Measurements from ENCODE around the gene LNX1. TPM values are rescaled to one million over a fixed set of nuclear protein-coding genes. Genes with fewer than 3 reads are reported as not detected.
A peak's percentile ranks its signal among the peaks of the same experiment; 100 is the strongest.

The LNX1 gene
- total and polyA plus RNA-seq, 9 of the 15 experiments (the other 6 are each of a cell fraction or from before 2014, with no cell fraction given), result 0.40 to 3.6 (median 2.2) TPM

- TF ChIP-seq HDAC6 (IDR thresholded peaks at IDR 0.05; ENCODE audit: low read depth, low read length), result no peak
- TF ChIP-seq TRIM28 (IDR thresholded peaks at IDR 0.05), result no peak
- TF ChIP-seq TFE3 (CRISPR knock-in tag; IDR thresholded peaks at IDR 0.05), result no peak
- no peak for TF ChIP-seq STAG1 (CRISPR knock-in tag; IDR thresholded peaks at IDR 0.05; ENCODE audit: borderline replicate concordance)
- TF ChIP-seq CBX8 (IDR thresholded peaks at IDR 0.05; ENCODE audit: borderline replicate concordance, extremely low read depth, low read depth, low read length, poor library complexity, severe bottlenecking), result no peak
- TF ChIP-seq DACH1 (IDR thresholded peaks at IDR 0.05; ENCODE audit: partially characterized antibody), result no peak
- TF ChIP-seq ETV6 (IDR thresholded peaks at IDR 0.05; ENCODE audit: borderline replicate concordance in 1 of 2, low read depth in 2 of 2, low read length in 1 of 2), result no peak
- TF ChIP-seq ETV6 (CRISPR knock-in tag; IDR thresholded peaks at IDR 0.05; ENCODE audit: borderline replicate concordance), result no peak
- no peak for TF ChIP-seq ZNF507 (tag; conservative IDR thresholded peaks at IDR 0.05)
- no peak for TF ChIP-seq ZNF324 (CRISPR knock-in tag; IDR thresholded peaks at IDR 0.05)
- TF ChIP-seq GATAD2B (IDR thresholded peaks at IDR 0.05; ENCODE audit: borderline replicate concordance), result no peak
- TF ChIP-seq HOMEZ (CRISPR knock-in tag; IDR thresholded peaks at IDR 0.05), result no peak
- no peak for TF ChIP-seq ZNF274 (IDR thresholded peaks at IDR 0.05; ENCODE audit: borderline replicate concordance, low read depth, low read length)
- peak; percentile 72; the same call in 1 of the 2 replicates for TF ChIP-seq ERF (CRISPR knock-in tag; IDR thresholded peaks at IDR 0.05)
- TF ChIP-seq ZNF165 (CRISPR knock-in tag; IDR thresholded peaks at IDR 0.05; ENCODE audit: borderline replicate concordance), result 0 out of 2 replicates have a peak, but pooled peaks have one; percentile 37
- TF ChIP-seq NCOR1 (IDR thresholded peaks at IDR 0.05), result no peak
- peak; percentile 55; the same call in 1 of the 2 replicates for TF ChIP-seq CREB3L1 (IDR thresholded peaks at IDR 0.05; ENCODE audit: borderline replicate concordance, low read depth)
- no peak for TF ChIP-seq MTF1 (CRISPR knock-in tag; IDR thresholded peaks at IDR 0.05; ENCODE audit: borderline replicate concordance)
- no peak for TF ChIP-seq ZNF79 (CRISPR knock-in tag; IDR thresholded peaks at IDR 0.05; ENCODE audit: low read depth)
- no peak for TF ChIP-seq YBX1 (IDR thresholded peaks at IDR 0.05)
- no peak for TF ChIP-seq ZNF311 (CRISPR knock-in tag; IDR thresholded peaks at IDR 0.05)
- no peak for TF ChIP-seq STAT6 (CRISPR knock-in tag; IDR thresholded peaks at IDR 0.05)
Measured at GRCh38 chr4:53507671-53508286, 83.5 kb downstream of the LNX1 start (continued).
